Activated naive CD4-positive, alpha-beta T cell treated with anti-CD3 and anti-CD28 coated beads for 36 hours (primary cell): ENCODE measurements around the gene ZNF230. TPM values are rescaled to one million over a fixed set of nuclear protein-coding genes. Genes with fewer than 3 reads are reported as not detected.

Source experiments
- CTCF ChIA-PET: fragments of 350-600 bp; sonication (Branson Sonifier 250); formaldehyde crosslinking; loops from one replicate; lab custom pipeline; 2021; ENCODE audit warnings: antibody characterized with exemption; lab: Charles Lee
- DNase-seq: peaks from one replicate; pipeline ENCODE4 v3.0.0-alpha.2; 2020
- H3K27ac Mint-ChIP-seq: one replicate; pipeline ENCODE4 v1.8.0; 2021; ENCODE audit warnings: mild to moderate bottlenecking, mixed read lengths
- H3K27me3 Mint-ChIP-seq: one replicate; pipeline ENCODE4 v1.8.0; 2021; ENCODE audit warnings: low read depth, mixed read lengths
- H3K36me3 Mint-ChIP-seq: one replicate; pipeline ENCODE4 v1.8.0; 2021; ENCODE audit warnings: low read depth, mixed read lengths
- H3K4me1 Mint-ChIP-seq: one replicate; pipeline ENCODE4 v1.8.0; 2021; ENCODE audit warnings: low read depth, mixed read lengths
- H3K4me3 Mint-ChIP-seq: one replicate; pipeline ENCODE4 v1.8.0; 2021; ENCODE audit warnings: mild to moderate bottlenecking, moderate library complexity, mixed read lengths
- H3K9me3 Mint-ChIP-seq: one replicate; pipeline ENCODE4 v1.8.0; 2021; ENCODE audit warnings: mixed read lengths
- intact Hi-C: fragments of 100-400 bp; cut with micrococcal nuclease; formaldehyde crosslinking; loops from one replicate; pipeline ENCODE4 v1.15.1; 2023
- total RNA-seq, 2 experiments: library from RNA; stranded (reverse); gene quantifications; one replicate each; pipeline ENCODE4 v1.2.3, GENCODE V29; 2021

ZNF230 gene
- total RNA-seq, 2 experiments from 2014 or later = 2.7 to 3.3 TPM

DNA sequence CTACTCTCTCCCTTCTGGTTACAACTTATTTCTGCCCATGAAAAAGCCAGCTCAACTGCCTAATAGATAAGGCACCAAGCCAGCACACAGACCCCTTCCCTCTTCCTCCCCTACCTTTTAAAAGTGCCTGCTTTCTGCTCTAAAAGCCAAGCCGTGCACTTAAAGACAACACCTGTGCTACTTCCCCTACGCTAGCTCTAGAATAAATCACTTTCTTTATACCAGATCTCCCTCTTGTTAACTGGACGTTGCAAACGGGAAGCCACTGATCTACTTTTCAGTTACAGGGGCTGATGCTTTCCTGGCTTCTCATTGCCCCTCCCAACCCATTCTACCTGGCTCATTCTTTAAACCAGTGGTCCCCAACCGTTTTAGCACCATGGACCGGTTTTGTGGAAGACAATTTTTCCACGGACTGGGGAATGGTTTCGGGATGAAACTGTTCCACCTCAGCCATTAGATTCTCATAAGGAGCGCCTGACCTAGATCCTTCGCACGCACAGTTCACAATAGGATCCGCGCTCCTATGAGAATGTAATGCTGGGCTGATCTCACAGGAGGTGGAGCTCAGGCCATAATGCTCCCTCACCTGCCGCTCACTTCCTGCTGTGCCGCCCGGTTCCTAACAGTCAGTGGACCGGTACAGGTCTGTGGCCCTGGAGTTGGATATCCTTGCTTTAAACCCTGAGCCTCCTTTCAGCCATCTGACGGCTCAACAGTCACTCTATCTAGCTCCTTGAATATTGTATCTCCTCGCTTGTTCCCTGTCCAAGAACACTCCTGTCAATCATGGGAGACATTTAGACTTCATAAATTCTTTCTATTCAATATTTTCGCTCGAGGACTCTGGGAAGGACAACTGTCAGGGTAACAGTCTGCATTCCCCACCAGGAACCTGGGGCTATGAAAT, 48.2 kb downstream of the ZNF230 start:
- peaks cover 18% of the 10 kb centered on the region for H3K4me1 Mint-ChIP-seq
- H3K36me3 Mint-ChIP-seq = peaks cover 21% of the 10 kb centered on the region
- peaks cover 17% of the 10 kb centered on the region for H3K9me3 Mint-ChIP-seq
- intact Hi-C loops = loop anchor here (2.0 kb wide), 1 partner anchor 26 kb away; the partner anchor contains the start of gene ZNF222
- CTCF ChIA-PET = interaction anchor here (0.6 kb wide), 1 partner anchor 456 kb away, joined by 5 read pairs; no protein-coding TSS in a partner anchor
- peak; percentile 50 for DNase-seq
- peak overlapping the region; percentile 82 for H3K4me3 Mint-ChIP-seq
- no peaks in the 10 kb centered on the region for H3K27me3 Mint-ChIP-seq
- peak overlapping the region; percentile 73 for H3K27ac Mint-ChIP-seq

DNA sequence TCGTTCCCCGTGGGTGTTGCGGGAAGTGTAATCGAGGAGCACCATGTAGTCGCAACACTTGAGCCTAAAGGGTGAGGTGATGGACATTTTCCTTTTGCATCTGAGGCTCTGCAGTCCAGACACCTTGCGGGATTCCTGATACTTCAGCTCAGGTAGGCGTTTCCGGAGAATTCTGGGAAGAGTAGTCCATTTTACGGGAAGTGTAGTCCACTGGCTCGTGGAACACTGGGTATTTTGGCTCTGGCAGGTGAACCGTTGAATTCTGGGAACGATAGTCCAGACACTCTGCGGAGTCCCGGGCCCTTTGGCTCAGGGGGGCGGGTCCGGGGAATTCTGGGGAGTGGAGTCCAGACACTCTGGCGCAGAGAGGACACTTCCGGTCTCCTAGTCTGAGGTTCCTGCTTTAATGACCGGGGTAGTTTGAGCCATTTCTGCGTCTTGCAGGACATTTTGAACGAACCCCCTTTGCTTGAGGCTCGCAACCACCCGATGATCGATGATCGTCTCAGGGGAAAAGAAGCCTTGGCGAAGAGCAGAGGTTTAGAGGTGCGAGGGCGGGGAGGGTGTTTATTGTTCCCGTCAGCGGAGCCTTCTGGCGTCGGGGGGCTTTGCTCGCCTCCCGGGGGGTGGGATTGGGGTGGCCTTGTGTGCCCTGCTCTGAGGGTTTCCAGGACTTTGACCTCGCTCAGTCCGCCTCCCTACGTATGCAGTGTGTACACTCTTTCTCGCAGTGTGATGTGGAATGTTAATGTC, 49.1 kb downstream of the ZNF230 start, which contains the start of gene ZNF223:
Gene ZNF223 (plus strand): TSS at position 387 of the 753 bp plus-strand sequence. CDS start 3,141 bp downstream, outside the sequence.
- Mint-ChIP-seq H3K27ac (peak within 1 kb of the TSS; percentile 73), H3K9me3 (peaks cover 16% of the 10 kb centered on the region), H3K4me1 (peaks cover 18% of the 10 kb centered on the region), H3K4me3 (peak within 1 kb of the TSS; percentile 82), H3K36me3 (peaks cover 24% of the 10 kb centered on the region), H3K27me3 (no peaks in the 10 kb centered on the region)
- CTCF ChIA-PET = no interaction called here
- peak; percentile 75 for DNase-seq
- intact Hi-C loops = loop anchor here (1.0 to 2.0 kb wide), 2 partner anchors 20 to 27 kb away; partner anchors contain the start of genes ZNF222 and ZNF284

- CTCF ChIA-PET = no interaction called here
- peaks cover 26% of the 10 kb centered on the region for H3K9me3 Mint-ChIP-seq
- intact Hi-C loops = no loop called here
- H3K4me1 Mint-ChIP-seq = peaks cover 16% of the 10 kb centered on the region
- H3K4me3 Mint-ChIP-seq = no peak overlapping the region
- no peak overlapping the region for H3K27ac Mint-ChIP-seq
- peaks cover 45% of the 10 kb centered on the region for H3K36me3 Mint-ChIP-seq
- no peaks in the 10 kb centered on the region for H3K27me3 Mint-ChIP-seq
- DNase-seq = no peak
Observed at GRCh38 chr19:44055870-44056269, 53.1 kb downstream of the ZNF230 start.

- Mint-ChIP-seq H3K4me1 (no peaks in the 10 kb centered on the region), H3K27me3 (no peaks in the 10 kb centered on the region), H3K4me3 (no peak overlapping the region), H3K9me3 (peaks cover 37% of the 10 kb centered on the region), H3K27ac (no peak overlapping the region), H3K36me3 (peaks cover 72% of the 10 kb centered on the region)
- CTCF ChIA-PET = no interaction called here
- intact Hi-C loops = no loop called here
- DNase-seq = no peak
Observed at GRCh38 chr19:44059229-44059628, 56.5 kb downstream of the ZNF230 start.

DNA sequence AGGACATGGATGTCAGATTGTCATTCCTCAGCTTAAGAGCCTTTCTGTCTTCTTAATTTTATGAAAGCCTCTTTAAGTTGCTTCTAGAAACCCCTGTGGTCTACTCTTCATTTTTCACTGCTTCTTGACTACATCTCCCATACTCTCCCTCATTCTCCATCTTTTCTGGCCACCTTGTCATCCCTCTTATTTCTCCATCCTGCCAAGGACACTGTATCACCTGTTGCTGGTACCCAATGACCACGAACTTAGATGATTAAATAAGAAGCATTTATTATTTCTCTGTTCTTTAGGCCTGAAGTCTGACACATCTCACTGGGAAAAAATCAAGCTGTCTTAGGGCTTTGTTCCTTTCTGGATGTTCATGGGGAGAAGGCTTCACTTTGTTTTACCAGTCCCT, 58.3 kb downstream of the ZNF230 start:
- Mint-ChIP-seq H3K27me3 (no peaks in the 10 kb centered on the region), H3K4me1 (no peaks in the 10 kb centered on the region), H3K27ac (no peak overlapping the region), H3K36me3 (peaks cover 70% of the 10 kb centered on the region), H3K9me3 (peaks cover 34% of the 10 kb centered on the region), H3K4me3 (no peak overlapping the region)
- CTCF ChIA-PET = no interaction called here
- intact Hi-C loops = no loop called here
- no peak for DNase-seq

Other genes with a start within 250 kb of the ZNF230 start
- 100 to 1,000 TPM; 103 to 111 TPM for gene SMG9, start 248.0 kb upstream of the ZNF230 start, total RNA-seq
- 10 to 100 TPM; 68.4 to 73.7 TPM for gene KCNN4, start 222.0 kb upstream of the ZNF230 start, total RNA-seq
- 1 to 10 TPM; 1.3 to 2.0 TPM for gene LYPD5, start 200.5 kb upstream of the ZNF230 start, total RNA-seq
- 1 to 10 TPM; 6.8 to 7.7 TPM for gene ZNF283, start 175.6 kb upstream of the ZNF230 start, total RNA-seq
- 1 to 10 TPM; 1.2 to 1.3 TPM for gene ZNF404, start 119.0 kb upstream of the ZNF230 start, total RNA-seq
- gene ZNF45, start 67.7 kb upstream of the ZNF230 start, total RNA-seq = 1 to 10 TPM; 5.4 to 6.3 TPM
- under 1 TPM; 0.45 to 0.89 TPM for gene ZNF221, start 51.7 kb upstream of the ZNF230 start, total RNA-seq
- gene ZNF155, start 18.8 kb upstream of the ZNF230 start, total RNA-seq = 1 to 10 TPM; 2.9 to 3.1 TPM
- gene ZNF222, start 22.4 kb downstream of the ZNF230 start, total RNA-seq = 1 to 10 TPM in 1 of 2 experiments, under 1 TPM in 1; 0.74 to 1.1 TPM
- under 1 TPM; 0.48 to 0.96 TPM for gene ZNF223, start 49.1 kb downstream of the ZNF230 start, total RNA-seq
- gene ZNF284, start 69.2 kb downstream of the ZNF230 start, total RNA-seq = under 1 TPM; 0.76 to 0.86 TPM
- 10 to 100 TPM in 1 of 2 experiments, 1 to 10 TPM in 1; 8.7 to 10.9 TPM for gene ZNF224, start 91.4 kb downstream of the ZNF230 start, total RNA-seq
- gene ZNF225, start 110.4 kb downstream of the ZNF230 start, total RNA-seq = 1 to 10 TPM; 2.1 to 2.2 TPM
- gene ZNF234, start 138.6 kb downstream of the ZNF230 start, total RNA-seq = 1 to 10 TPM; 5.0 to 5.4 TPM
- 10 to 100 TPM; 12.4 to 16.9 TPM for gene ZNF226, start 162.1 kb downstream of the ZNF230 start, total RNA-seq
- gene ZNF227, start 209.6 kb downstream of the ZNF230 start, total RNA-seq = 10 to 100 TPM; 17.9 to 19.4 TPM